ENCODE data around the gene NFIX. TPM values are rescaled to one million over a fixed set of nuclear protein-coding genes. Genes with fewer than 3 reads are reported as not detected.

The NFIX gene
- total and polyA plus RNA-seq, 9 donors: 30.3 to 256 (median 217) TPM

GRCh38 chr19:13026462-13027370 lies 31.4 kb downstream of the NFIX start:
- Histone ChIP-seq H3K27ac (peak overlapping the region in 1 of 2 donors; percentile 35), H3K4me3 (peak overlapping the region; percentile 32), H3K36me3 (no peaks in the 10 kb centered on the region), H3K4me1 (ENCODE audit: insufficient read depth) (peaks cover 32% of the 10 kb centered on the region), H3K9me3 (no peaks in the 10 kb centered on the region), H3K27me3 (no peaks in the 10 kb centered on the region)
- intact Hi-C loops (cut with DNase I): loop anchor here in 2 of 4 donors (5.0 kb wide), 1 partner anchor 36 kb away; no protein-coding TSS in a partner anchor
- TF ChIP-seq, protein P1, sequence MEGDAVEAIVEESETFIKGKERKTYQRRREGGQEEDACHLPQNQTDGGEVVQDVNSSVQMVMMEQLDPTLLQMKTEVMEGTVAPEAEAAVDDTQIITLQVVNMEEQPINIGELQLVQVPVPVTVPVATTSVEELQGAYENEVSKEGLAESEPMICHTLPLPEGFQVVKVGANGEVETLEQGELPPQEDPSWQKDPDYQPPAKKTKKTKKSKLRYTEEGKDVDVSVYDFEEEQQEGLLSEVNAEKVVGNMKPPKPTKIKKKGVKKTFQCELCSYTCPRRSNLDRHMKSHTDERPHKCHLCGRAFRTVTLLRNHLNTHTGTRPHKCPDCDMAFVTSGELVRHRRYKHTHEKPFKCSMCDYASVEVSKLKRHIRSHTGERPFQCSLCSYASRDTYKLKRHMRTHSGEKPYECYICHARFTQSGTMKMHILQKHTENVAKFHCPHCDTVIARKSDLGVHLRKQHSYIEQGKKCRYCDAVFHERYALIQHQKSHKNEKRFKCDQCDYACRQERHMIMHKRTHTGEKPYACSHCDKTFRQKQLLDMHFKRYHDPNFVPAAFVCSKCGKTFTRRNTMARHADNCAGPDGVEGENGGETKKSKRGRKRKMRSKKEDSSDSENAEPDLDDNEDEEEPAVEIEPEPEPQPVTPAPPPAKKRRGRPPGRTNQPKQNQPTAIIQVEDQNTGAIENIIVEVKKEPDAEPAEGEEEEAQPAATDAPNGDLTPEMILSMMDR (IDR thresholded peaks at IDR 0.05): no peak
- TF ChIP-seq POLR2A (IDR thresholded peaks at IDR 0.05) (no peak), EP300 (IDR thresholded peaks at IDR 0.05) (no peak)
- DNase-seq: no peak
- WGBS, 3 donors: 42 to 50% (median 47%) methylated on average over 14 of the region's 14 CpGs

DNA sequence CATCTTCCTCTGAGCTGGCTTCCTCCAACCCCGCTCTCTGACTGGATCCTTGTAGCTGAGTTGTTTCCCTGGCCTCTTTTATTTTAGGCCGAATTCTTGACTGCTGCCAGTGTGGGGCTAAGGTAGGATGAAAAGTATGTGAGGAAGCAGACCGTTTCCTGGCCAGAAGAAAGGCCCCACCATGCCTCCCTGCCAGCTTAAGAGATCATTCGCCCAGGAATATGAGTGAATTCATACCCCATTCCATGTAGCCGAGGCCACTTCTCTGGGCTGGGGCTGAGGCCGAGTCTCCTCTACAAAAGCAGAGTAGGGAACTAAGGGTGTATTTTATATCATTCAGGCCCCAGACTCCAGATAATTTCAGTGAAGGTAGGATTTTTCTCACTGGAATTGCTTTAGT lies 32.3 kb downstream of the NFIX start:
- Histone ChIP-seq H3K9me3 (no peaks in the 10 kb centered on the region), H3K4me3 (peak overlapping the region; percentile 32), H3K27me3 (no peaks in the 10 kb centered on the region), H3K4me1 (ENCODE audit: insufficient read depth) (peaks cover 32% of the 10 kb centered on the region), H3K36me3 (no peaks in the 10 kb centered on the region), H3K27ac (no peak overlapping the region)
- TF ChIP-seq POLR2A (IDR thresholded peaks at IDR 0.05) (no peak), EP300 (IDR thresholded peaks at IDR 0.05) (no peak)
- TF ChIP-seq, protein P1 (IDR thresholded peaks at IDR 0.05): no peak
- WGBS, 3 donors: 71 to 76% (median 75%) methylated on average over 6 of the region's 6 CpGs
- no peak for DNase-seq
- intact Hi-C loops (cut with DNase I): loop anchor here in 2 of 4 donors (5.0 kb wide), 1 partner anchor 35 kb away; no protein-coding TSS in a partner anchor

DNA sequence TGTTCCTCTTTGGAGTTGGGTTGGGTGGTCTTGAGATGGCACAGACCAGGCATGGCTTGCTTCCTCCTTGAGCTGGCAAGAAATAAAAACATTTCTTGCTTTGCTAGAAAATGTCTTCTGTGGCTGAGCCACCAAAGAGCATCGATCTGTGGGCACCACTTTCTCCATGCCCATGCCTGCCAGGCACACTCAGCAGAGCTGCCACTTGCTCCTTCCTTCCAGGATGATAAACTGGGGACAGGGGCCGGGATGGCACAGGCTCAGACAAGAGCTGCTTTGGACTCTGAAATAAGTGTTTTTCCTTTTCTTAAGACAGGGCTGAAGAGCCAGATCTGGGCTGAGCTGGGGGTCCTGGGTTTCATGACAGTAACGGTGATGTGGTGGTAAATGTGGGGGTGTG lies 32.8 kb downstream of the NFIX start:
- H3K36me3 ChIP-seq: no peaks in the 10 kb centered on the region
- intact Hi-C loops (cut with DNase I): loop anchor here in 2 of 4 donors (5.0 kb wide), 1 partner anchor 34 kb away; no protein-coding TSS in a partner anchor
- 77 to 90% (median 84%) methylated on average over 3 of the region's 3 CpGs for WGBS, 3 donors
- no peak overlapping the region for H3K4me3 ChIP-seq
- peaks cover 35% of the 10 kb centered on the region for H3K4me1 ChIP-seq (ENCODE audit: insufficient read depth)
- H3K27ac ChIP-seq: no peak overlapping the region
- H3K9me3 ChIP-seq: no peaks in the 10 kb centered on the region
- DNase-seq: no peak
- TF ChIP-seq, protein P1 (IDR thresholded peaks at IDR 0.05): no peak
- TF ChIP-seq EP300 (IDR thresholded peaks at IDR 0.05) (no peak), POLR2A (IDR thresholded peaks at IDR 0.05) (no peak)
- no peaks in the 10 kb centered on the region for H3K27me3 ChIP-seq

GRCh38 chr19:13029301-13029880 lies 34.1 kb downstream of the NFIX start:
- intact Hi-C loops (cut with DNase I): loop anchor here in 2 of 4 donors (5.0 kb wide), 1 partner anchor 33 kb away; no protein-coding TSS in a partner anchor
- WGBS, 3 donors: 76 to 81% (median 76%) methylated on average over 9 of the region's 9 CpGs
- no peak for DNase-seq
- no peak overlapping the region for H3K4me3 ChIP-seq
- H3K36me3 ChIP-seq: no peaks in the 10 kb centered on the region
- peaks cover 46% of the 10 kb centered on the region for H3K4me1 ChIP-seq (ENCODE audit: insufficient read depth)
- no peaks in the 10 kb centered on the region for H3K9me3 ChIP-seq
- TF ChIP-seq POLR2A (IDR thresholded peaks at IDR 0.05) (no peak), EP300 (IDR thresholded peaks at IDR 0.05) (no peak)
- TF ChIP-seq, protein P1 (IDR thresholded peaks at IDR 0.05): no peak
- H3K27ac ChIP-seq: no peak overlapping the region
- H3K27me3 ChIP-seq: no peaks in the 10 kb centered on the region

All from ovary (tissue), 9 donors.